GM12891 (cell line): ENCODE results near the gene CGAS. TPM values are rescaled to one million over a fixed set of nuclear protein-coding genes. Genes with fewer than 3 reads are reported as not detected.

Experiments
- DNase-seq: peaks from one replicate; pipeline ENCODE4 v3.0.0; 2011; ENCODE audit warnings: low spot score; ENCODE audit not compliant: insufficient read length
- FAIRE-seq: peaks from 2 replicates; lab custom pipeline; 2011; peaks lifted over from hg19 to GRCh38; lab: Jason Lieb, UNC
- PAX5 ChIP-seq: IDR thresholded peaks from 2 replicates; pipeline ENCODE4 v1.6.1; 2011; ENCODE audit warnings: low read length, moderate library complexity, mild to moderate bottlenecking; ENCODE audit not compliant: insufficient read depth, severe bottlenecking
- POLR2A ChIP-seq: IDR thresholded peaks from 2 replicates; pipeline ENCODE4 v1.6.1; 2011; ENCODE audit warnings: low read depth, low read length, control low read depth
- POLR2AphosphoS5 ChIP-seq: IDR thresholded peaks from 2 replicates; pipeline ENCODE4 v1.6.1; 2011; ENCODE audit warnings: low read depth, low read length, control low read depth
- POU2F2 ChIP-seq: IDR thresholded peaks from 2 replicates; pipeline ENCODE4 v1.6.1; 2011; ENCODE audit warnings: low read depth, mild to moderate bottlenecking, control low read depth, low read length, moderate library complexity
- SPI1 ChIP-seq: IDR thresholded peaks from 2 replicates; pipeline ENCODE4 v1.6.1; 2011; ENCODE audit warnings: low read depth, low read length, control low read depth
- TAF1 ChIP-seq: IDR thresholded peaks from 2 replicates; pipeline ENCODE4 v1.6.1; 2011; ENCODE audit warnings: low read depth, low read length, control low read depth
- polyA plus RNA-seq: library from polyadenylated mRNA; unstranded; fragments of >200 nt; gene quantifications from one replicate; pipeline ENCODE4 v1.2.1, GENCODE V29; 2012; ENCODE audit warnings: low read depth, missing spikeins, inconsistent platforms; ENCODE audit not compliant: missing spikeins

CGAS gene
- 3.3 TPM for polyA plus RNA-seq

- peak; percentile 48 for DNase-seq
These were observed at the start of gene CGAS for GRCh38 chr6:73452107-73452461. TSS of gene CGAS (minus strand) at chr6:73452297. CDS start at chr6:73452181, 116 bp downstream.

GRCh38 chr6:73497915-73498314, 45.8 kb upstream of the CGAS start:
- TF ChIP-seq POLR2AphosphoS5, result no peak
- TF ChIP-seq POU2F2, result no peak
- TF ChIP-seq PAX5, result no peak
- TF ChIP-seq SPI1, result no peak
- no peak for TF ChIP-seq TAF1
- TF ChIP-seq POLR2A, result no peak
- FAIRE-seq (no peak), DNase-seq (no peak)

More at GRCh38 chr6:73452107-73452461, at the start of gene CGAS:
- TF ChIP-seq PAX5, result no peak
- TF ChIP-seq SPI1, result peak; percentile 55
- TF ChIP-seq POLR2A, result peak; percentile 60; the same call in 1 of the 2 replicates
- peak; percentile 60; the same call in 1 of the 2 replicates for TF ChIP-seq TAF1
- peak; percentile 68 for TF ChIP-seq POLR2AphosphoS5
- FAIRE-seq, result no peak

- TF ChIP-seq POU2F2, result no peak
- TF ChIP-seq POLR2AphosphoS5, result no peak
- no peak for TF ChIP-seq TAF1
- TF ChIP-seq POLR2A, result no peak
- no peak for TF ChIP-seq PAX5
- TF ChIP-seq SPI1, result no peak
- FAIRE-seq (no peak), DNase-seq (no peak)
These were observed 39.3 kb upstream of the CGAS start for GRCh38 chr6:73491377-73491776.

GRCh38 chr6:73487473-73487872, 35.4 kb upstream of the CGAS start:
- TF ChIP-seq POLR2A (no peak), SPI1 (no peak), POU2F2 (no peak), POLR2AphosphoS5 (no peak), TAF1 (no peak), PAX5 (no peak)
- FAIRE-seq, result no peak

GRCh38 chr6:73484438-73484837, 32.3 kb upstream of the CGAS start:
- DNase-seq, result no peak
- TF ChIP-seq TAF1 (no peak), POU2F2 (no peak), POLR2A (no peak), POLR2AphosphoS5 (no peak), PAX5 (no peak), SPI1 (no peak)
- no peak for FAIRE-seq

More at GRCh38 chr6:73487473-73487872, 35.4 kb upstream of the CGAS start:
- DNase-seq, result no peak

DNA sequence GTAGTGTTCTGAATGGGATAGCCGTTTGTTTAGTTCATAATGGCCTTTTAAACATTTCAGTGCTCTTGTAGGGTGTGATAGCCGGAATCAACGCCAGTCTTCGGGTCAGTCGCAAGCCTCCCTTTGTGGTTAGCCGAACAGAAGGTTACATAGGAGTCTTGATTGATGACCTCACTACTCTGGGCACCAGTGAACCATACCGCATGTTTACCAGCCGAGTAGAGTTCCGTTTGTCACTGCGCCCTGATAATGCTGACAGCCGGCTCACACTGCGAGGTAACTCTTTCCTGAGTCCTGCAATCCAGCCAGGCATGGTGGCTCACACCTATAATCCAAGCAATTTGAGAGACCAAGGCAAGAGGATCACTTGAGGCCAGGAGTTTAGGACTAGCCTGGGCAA, 29.9 kb upstream of the CGAS start:
- TF ChIP-seq PAX5 (no peak), POLR2AphosphoS5 (no peak), TAF1 (no peak), SPI1 (no peak), POU2F2 (no peak), POLR2A (no peak)
- FAIRE-seq, result no peak
- no peak for DNase-seq

- TF ChIP-seq POU2F2, result no peak
- TF ChIP-seq TAF1, result no peak
- TF ChIP-seq PAX5, result no peak
- no peak for TF ChIP-seq POLR2AphosphoS5
- TF ChIP-seq SPI1, result no peak
- TF ChIP-seq POLR2A, result no peak
- DNase-seq (no peak), FAIRE-seq (no peak)
These were observed 25.3 kb upstream of the CGAS start for GRCh38 chr6:73477407-73477806.

DNA sequence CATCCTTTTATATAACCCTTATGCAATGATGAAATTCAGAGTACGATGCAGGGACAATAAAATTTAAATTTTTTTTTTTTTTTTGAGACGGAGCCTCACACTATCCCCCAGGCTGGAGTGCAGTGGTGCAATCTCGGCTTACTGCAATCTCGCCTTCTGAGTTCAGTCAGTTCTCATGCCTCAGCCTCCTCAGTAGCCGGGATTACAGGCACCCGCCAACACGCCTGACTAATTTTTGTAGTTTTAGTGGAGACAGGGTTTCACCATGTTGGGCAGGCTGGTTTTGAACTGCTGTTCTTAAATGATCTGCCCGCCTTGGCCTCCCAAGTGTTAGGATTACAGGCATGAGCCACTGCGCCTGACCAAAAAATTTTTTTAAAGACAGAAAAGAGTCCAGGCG, 24.6 kb upstream of the CGAS start:
- FAIRE-seq (no peak), DNase-seq (no peak)
- TF ChIP-seq TAF1 (no peak), POLR2A (no peak), SPI1 (no peak), PAX5 (no peak), POU2F2 (no peak)

DNA sequence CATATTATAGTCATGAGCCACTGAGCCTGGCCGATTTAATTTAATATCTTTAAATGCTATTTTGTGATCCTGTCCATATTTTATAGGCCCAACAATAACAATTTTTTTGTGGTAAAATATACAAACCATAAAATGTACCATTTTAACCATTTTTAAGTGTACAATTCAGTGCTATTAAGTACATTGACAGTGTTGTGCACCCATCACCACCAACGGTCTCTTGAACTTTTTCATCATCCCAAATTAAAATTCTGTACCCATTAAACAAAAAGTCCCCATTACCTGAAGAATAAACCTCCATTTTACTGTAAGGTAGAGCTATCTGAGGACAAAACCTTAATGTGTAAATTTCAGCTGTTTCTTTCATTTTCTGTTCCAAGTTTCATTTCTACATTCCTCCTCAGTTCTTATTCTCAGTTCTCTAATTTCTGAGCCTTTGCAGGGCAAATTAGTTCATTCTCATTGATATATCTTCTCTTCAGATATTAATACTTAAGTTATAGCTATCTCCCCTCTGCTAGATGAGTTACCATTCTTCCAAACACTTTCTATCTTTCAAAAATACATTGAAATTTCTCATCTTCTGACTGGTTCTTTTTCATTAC, 19.7 kb upstream of the CGAS start:
- DNase-seq (no peak), FAIRE-seq (peak; percentile 81)
- TF ChIP-seq SPI1 (peak; percentile 93), POLR2A (no peak)

GRCh38 chr6:73461537-73462350, 9.6 kb upstream of the CGAS start, which contains the start of gene MTO1:
TSS of gene MTO1 (plus strand) at chr6:73461737. CDS start at chr6:73461855, 118 bp downstream.
- peak; percentile 98 for FAIRE-seq

More at GRCh38 chr6:73461537-73462350, 9.6 kb upstream of the CGAS start, which contains the start of gene MTO1:
- peak; percentile 64 for TF ChIP-seq POU2F2
- no peak for TF ChIP-seq SPI1
- peak; percentile 92 for TF ChIP-seq POLR2AphosphoS5
- peak; percentile 92 for TF ChIP-seq TAF1
- peak; percentile 95 for TF ChIP-seq POLR2A
- no peak for TF ChIP-seq PAX5
- peak; percentile 65 for DNase-seq
